AG10803 (cell line): Measurements from ENCODE around the gene GCN1.
A peak's percentile ranks its signal among the peaks of the same experiment; 100 is the strongest.

Experiments used
- DNase-seq: peaks from one replicate; pipeline ENCODE4 v3.0.0; 2010; ENCODE audit warnings: low read depth
- H3K4me3 ChIP-seq: 2 replicates; pipeline ENCODE4 v1.5.1; 2011; ENCODE audit warnings: mild to moderate bottlenecking, low read length, control low read depth
- TF ChIP-seq, protein P1 (sequence below): conservative IDR thresholded peaks from 2 replicates; pipeline ENCODE4 v1.5.1; 2011; ENCODE audit warnings: mild to moderate bottlenecking, low read length, control low read depth, inconsistent platforms

Gene GCN1

DNA sequence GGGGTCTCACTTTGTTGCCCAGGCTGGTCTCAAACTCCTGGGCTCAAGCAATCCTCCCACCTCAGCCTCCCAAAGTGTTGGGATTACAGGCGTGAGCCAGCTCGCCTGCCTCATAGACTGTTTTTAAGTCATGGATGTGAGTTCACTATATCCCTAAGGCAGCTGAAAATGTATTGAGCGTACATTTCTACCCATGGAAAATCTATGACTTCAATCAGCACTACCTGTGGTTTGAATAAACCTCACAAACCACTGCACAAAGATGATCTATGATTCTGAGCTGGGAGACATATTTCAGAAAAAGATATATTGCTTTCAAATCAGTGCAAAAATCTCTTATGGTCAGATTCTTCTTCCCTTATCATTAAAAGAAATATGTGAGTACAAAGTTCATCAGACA is 22.5 kb downstream of the GCN1 start:
- DNase-seq, result no peak
- TF ChIP-seq, protein P1, sequence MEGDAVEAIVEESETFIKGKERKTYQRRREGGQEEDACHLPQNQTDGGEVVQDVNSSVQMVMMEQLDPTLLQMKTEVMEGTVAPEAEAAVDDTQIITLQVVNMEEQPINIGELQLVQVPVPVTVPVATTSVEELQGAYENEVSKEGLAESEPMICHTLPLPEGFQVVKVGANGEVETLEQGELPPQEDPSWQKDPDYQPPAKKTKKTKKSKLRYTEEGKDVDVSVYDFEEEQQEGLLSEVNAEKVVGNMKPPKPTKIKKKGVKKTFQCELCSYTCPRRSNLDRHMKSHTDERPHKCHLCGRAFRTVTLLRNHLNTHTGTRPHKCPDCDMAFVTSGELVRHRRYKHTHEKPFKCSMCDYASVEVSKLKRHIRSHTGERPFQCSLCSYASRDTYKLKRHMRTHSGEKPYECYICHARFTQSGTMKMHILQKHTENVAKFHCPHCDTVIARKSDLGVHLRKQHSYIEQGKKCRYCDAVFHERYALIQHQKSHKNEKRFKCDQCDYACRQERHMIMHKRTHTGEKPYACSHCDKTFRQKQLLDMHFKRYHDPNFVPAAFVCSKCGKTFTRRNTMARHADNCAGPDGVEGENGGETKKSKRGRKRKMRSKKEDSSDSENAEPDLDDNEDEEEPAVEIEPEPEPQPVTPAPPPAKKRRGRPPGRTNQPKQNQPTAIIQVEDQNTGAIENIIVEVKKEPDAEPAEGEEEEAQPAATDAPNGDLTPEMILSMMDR, result no peak
- no peak overlapping the region for H3K4me3 ChIP-seq

DNA sequence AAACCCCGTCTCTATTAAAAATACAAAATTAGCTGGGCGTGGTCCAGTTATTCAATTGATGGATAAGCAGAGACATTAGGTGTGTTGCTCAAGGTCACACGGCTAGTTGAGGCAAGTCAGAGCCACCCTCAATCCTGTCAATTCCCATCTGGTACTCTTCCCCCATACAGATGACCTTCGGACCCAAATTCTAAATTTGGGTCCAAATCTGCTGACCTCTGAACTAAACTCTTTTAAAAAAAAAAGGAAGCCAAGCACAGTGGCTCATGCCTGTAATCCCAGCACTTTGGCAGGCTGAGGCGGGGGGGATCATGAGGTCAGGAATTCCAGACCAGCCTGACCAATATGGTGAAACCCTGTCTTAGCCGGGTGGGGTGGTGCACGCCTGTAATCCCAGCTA is 23.9 kb downstream of the GCN1 start:
- TF ChIP-seq, protein P1, result no peak
- no peak overlapping the region for H3K4me3 ChIP-seq
- no peak for DNase-seq

DNA sequence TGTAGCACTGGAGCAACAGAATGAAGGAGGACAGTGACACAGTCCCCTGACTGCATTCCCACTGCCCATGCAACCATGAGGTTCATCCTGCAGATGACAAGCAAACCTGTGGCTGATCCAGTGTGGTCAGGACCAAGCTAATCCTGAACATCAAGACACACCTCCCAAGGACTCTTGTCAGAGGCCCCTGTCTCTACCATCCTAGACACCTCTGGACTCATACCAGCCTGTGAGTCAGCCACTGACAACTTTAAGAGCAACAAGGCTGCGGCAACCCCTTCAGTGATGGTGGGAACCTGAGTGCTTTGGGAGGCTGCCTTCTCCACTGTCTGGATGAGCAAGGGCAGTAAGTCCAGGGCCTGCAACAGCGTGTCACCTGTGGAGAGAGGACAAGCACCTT is 24.6 kb downstream of the GCN1 start:
- TF ChIP-seq, protein P1, result no peak
- no peak overlapping the region for H3K4me3 ChIP-seq
- DNase-seq, result no peak

DNA sequence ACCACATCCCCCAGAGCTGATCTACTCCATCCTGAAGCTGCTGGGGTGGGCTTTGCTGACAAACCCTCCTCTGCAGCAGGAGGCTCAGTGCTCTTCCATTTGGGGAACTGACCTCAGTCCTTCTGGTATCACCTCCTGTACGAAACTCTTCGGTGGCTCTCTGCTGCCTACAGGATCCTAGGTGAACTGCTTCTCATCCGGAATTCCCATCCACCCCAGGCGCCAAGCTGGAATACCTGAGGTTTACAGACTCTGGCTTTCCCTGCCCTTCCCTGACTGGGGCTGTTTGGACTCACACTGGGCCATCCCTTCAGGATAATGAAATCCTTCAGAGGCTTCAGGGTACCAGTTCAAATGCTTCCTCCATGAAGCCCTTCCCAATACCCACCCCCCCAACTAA is 26.2 kb downstream of the GCN1 start:
- TF ChIP-seq, protein P1, result no peak
- H3K4me3 ChIP-seq, result no peak overlapping the region
- no peak for DNase-seq

DNA sequence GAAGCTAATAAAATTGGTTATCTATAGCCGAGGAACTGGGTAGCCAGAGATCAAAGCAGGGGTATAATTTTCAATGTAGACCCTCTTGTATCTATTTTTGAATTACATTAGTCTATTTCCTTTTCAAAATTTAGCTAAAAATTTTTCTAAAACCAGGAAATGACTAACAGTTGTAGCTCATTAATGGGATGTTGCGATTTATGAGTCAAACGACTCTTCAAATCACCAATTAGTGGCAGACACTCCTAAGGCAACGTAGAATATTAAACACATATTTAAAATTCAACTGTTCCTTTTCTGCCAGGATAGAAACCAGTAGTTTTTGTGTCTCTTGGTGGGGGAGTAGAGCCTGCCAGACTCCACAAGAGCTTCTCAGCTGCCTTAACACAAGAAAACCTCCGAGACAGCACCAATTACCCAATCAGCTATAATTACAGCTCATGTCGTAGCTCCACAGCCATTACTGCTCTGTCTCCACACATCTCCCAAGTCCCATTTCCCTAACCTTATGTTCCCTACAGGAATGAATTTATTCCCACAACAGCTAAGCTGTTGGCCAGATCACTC is 26.9 kb downstream of the GCN1 start:
- no peak overlapping the region for H3K4me3 ChIP-seq
- peak; percentile 8 for DNase-seq

DNA sequence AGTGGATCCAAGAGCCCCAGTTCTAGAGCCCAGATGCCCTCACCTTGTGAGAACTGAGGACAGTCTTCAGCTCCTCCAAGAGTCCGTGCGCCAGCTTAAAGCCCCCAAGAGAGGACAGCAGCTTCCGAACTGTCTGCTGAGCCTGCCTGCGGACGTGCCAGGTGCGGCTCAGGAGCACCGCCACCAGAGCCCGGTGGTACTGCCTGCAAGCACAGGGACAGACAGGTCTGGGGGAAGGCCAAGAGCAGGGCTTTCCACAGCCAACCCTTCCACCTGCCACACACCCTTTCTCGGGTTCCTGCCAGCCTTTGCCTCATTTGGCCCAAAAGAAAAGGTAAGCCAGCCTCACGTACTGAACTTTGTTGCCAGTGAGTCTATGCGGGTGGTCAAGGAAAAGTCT is 30.2 kb downstream of the GCN1 start:
- no peak overlapping the region for H3K4me3 ChIP-seq
- no peak for DNase-seq
- TF ChIP-seq, protein P1, result no peak

More for the DNA sequence above, 26.9 kb downstream of the GCN1 start:
- TF ChIP-seq, protein P1, result no peak

DNA sequence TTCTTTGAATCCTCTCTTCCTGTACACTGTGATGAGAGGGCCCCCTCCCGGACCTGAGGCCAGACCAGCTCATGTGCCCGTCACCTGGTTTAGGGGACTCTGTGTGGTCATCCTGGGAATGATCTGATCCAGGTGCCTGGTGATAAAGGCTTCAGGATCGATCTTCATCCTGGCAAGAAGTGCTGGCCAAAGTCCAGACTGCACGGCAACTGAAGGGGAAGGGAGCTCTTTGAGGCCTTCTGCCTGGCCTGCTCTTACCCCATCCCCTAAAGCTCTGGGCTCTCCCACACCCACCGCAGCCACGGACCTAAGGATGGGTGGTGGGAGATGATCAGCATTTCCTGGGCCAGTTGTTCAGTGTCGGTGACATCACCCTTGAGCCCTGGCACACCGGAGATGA is 31.8 kb downstream of the GCN1 start:
- TF ChIP-seq, protein P1, result no peak
- H3K4me3 ChIP-seq, result no peak overlapping the region

More for the DNA sequence above, 31.8 kb downstream of the GCN1 start:
- no peak for DNase-seq
